Sigmoid colon (tissue), 7 donors: Measurements from ENCODE around the gene RPS16. TPM values are rescaled to one million over a fixed set of nuclear protein-coding genes. Genes with fewer than 3 reads are reported as not detected.

Source experiments
- DNase-seq: peaks from one replicate; pipeline ENCODE4 v3.0.0-alpha.2; 2019
- H3K27ac ChIP-seq, 4 donors: fragments of 200-600 bp; sonication (generic); one replicate each; pipeline ENCODE4 v1.5.1; 2016 to 2019; ENCODE audit warnings: mild to moderate bottlenecking in 1 of 4
- H3K27me3 ChIP-seq, 3 donors: fragments of 200-600 bp; sonication (generic); one replicate each; pipeline ENCODE4 v1.5.1; 2019; ENCODE audit warnings: mild to moderate bottlenecking in 1 of 3
- H3K36me3 ChIP-seq, 4 donors: fragments of 200-600 bp; sonication (generic); one replicate each; pipeline ENCODE4 v1.5.1; 2016 to 2019
- H3K4me1 ChIP-seq, 4 donors: fragments of 200-600 bp; sonication (generic); one replicate each; pipeline ENCODE4 v1.5.1; 2017 to 2019
- H3K4me3 ChIP-seq, 4 donors: fragments of 200-600 bp; sonication (generic); one replicate each; pipeline ENCODE4 v1.5.1; 2017 to 2019; ENCODE audit warnings: mild to moderate bottlenecking in 2 of 4, moderate library complexity in 1 of 4
- H3K9me3 ChIP-seq, 4 donors: fragments of 200-600 bp in 3 of 4; sonication (generic) in 3 of 4; one replicate each; pipeline versions ENCODE4 v1.5.1 to v1.6.1; 2013 to 2019
- CTCF ChIP-seq, 4 experiments: fragments of 450-650 bp in 3 of 4; fragments of 200-600 bp in 1 of 4; IDR thresholded peaks; one replicate each; pipeline ENCODE4 v1.5.1; 2016 to 2019; ENCODE audit warnings: antibody characterized with exemption in 4 of 4, mild to moderate bottlenecking in 3 of 4, moderate library complexity in 2 of 4
- EP300 ChIP-seq, 4 donors: sonication (generic); formaldehyde crosslinking; IDR thresholded peaks; one replicate each; pipeline ENCODE4 v1.6.1; 2017; ENCODE audit warnings: antibody characterized with exemption in 4 of 4
- POLR2A ChIP-seq, 2 donors: fragments of 450-650 bp; IDR thresholded peaks; one replicate each; pipeline ENCODE4 v1.6.1; 2016; ENCODE audit warnings: antibody characterized with exemption in 2 of 2, mild to moderate bottlenecking in 2 of 2, moderate library complexity in 2 of 2
- POLR2AphosphoS5 ChIP-seq, 4 donors: sonication (generic); formaldehyde crosslinking; IDR thresholded peaks; one replicate each; pipeline ENCODE4 v1.6.1; 2017; ENCODE audit warnings: antibody characterized with exemption in 4 of 4
- WGBS, 2 donors: extraction: QIAGEN DNeasy Blood & Tissue Kit; methylation state at CpG; one replicate each; pipeline ENCODE4 v1.1.7; 2013; 5-methylcytosine and 5-hydroxymethylcytosine counted together
- intact Hi-C: fragments of 100-400 bp; cut with DNase I; formaldehyde crosslinking; loops from one replicate; pipeline ENCODE4 v1.15.1; 2023
- polyA plus RNA-seq, 3 donors: library from polyadenylated mRNA; stranded (reverse); fragments of 200-250 nt; gene quantifications; one replicate each; pipeline ENCODE4 v1.2.3, GENCODE V29; 2013
- total RNA-seq, 4 donors: library from RNA; depleted of rRNA; stranded (reverse); fragments of >200 nt; gene quantifications; one replicate each; pipeline ENCODE4 v1.1.0, GENCODE V29; 2016
- donor health status: healthy with polysubstance abuse.
- donor health status: Bipolar disorder and iron deficiency.
- donor health status: healthy.

RPS16 gene
- total and polyA plus RNA-seq, 7 donors: 1,648 to 4,564 (median 2,918) TPM

GRCh38 chr19:39407660-39408391 is 27.9 kb downstream of the RPS16 start:
- TF ChIP-seq POLR2A (IDR thresholded peaks at IDR 0.05) (no peak), POLR2AphosphoS5 (IDR thresholded peaks at IDR 0.05) (peak; percentile 53 to 91 (median 78))
- peak; percentile 84 for DNase-seq

GRCh38 chr19:39407410-39407659 is 28.4 kb downstream of the RPS16 start:
- H3K4me1 ChIP-seq: peaks cover 0 to 56% (median 44%) of the 10 kb centered on the region in 4 donors
- DNase-seq: peak; percentile 83
- H3K9me3 ChIP-seq: no peaks in the 10 kb centered on the region
- TF ChIP-seq POLR2AphosphoS5 (IDR thresholded peaks at IDR 0.05): no peak
- TF ChIP-seq EP300 (IDR thresholded peaks at IDR 0.05): no peak
- no peak for TF ChIP-seq CTCF (IDR thresholded peaks at IDR 0.05)
- no peak for TF ChIP-seq POLR2A (IDR thresholded peaks at IDR 0.05)
- intact Hi-C loops: loop anchor here (10.0 kb wide), 2 partner anchors 753 to 1307 kb away; partner anchors contain the start of genes COQ8B and ITPKC
- H3K27me3 ChIP-seq: no peaks in the 10 kb centered on the region
- H3K4me3 ChIP-seq: peak overlapping the region; percentile 76 to 99 (median 90)
- WGBS, 2 donors: 0% methylated on average over 14 of the region's 14 CpGs
- peaks cover 12 to 22% (median 17%) of the 10 kb centered on the region in 4 donors for H3K36me3 ChIP-seq
- H3K27ac ChIP-seq: peak overlapping the region; percentile 100

More at GRCh38 chr19:39407660-39408391, 27.9 kb downstream of the RPS16 start:
- Histone ChIP-seq H3K27me3 (no peaks in the 10 kb centered on the region), H3K4me1 (peaks cover 0 to 51% (median 40%) of the 10 kb centered on the region in 4 donors), H3K9me3 (no peaks in the 10 kb centered on the region), H3K36me3 (peaks cover 12 to 22% (median 17%) of the 10 kb centered on the region in 4 donors), H3K27ac (peak overlapping the region; percentile 100), H3K4me3 (peak overlapping the region; percentile 76 to 99 (median 90))
- intact Hi-C loops: loop anchor here (10.0 kb wide), 2 partner anchors 753 to 1307 kb away; partner anchors contain the start of genes COQ8B and ITPKC
- 1 to 11% methylated on average over 40 of the region's 40 CpGs for WGBS, 2 donors

GRCh38 chr19:39406656-39407409 is 28.9 kb downstream of the RPS16 start, which contains the start of gene ZFP36:
TSS of gene ZFP36 (plus strand) at chr19:39406847. CDS start at chr19:39406905, 58 bp downstream.
- WGBS, 2 donors: 0 to 1% methylated on average over 56 of the region's 56 CpGs
- TF ChIP-seq POLR2A (IDR thresholded peaks at IDR 0.05) (peak; percentile 99 to 100), EP300 (IDR thresholded peaks at IDR 0.05) (peak in 1 of 4 donors; percentile 27), CTCF (IDR thresholded peaks at IDR 0.05) (no peak), POLR2AphosphoS5 (IDR thresholded peaks at IDR 0.05) (peak; percentile 100)

GRCh38 chr19:39405958-39406655 is 29.6 kb downstream of the RPS16 start:
- no peak for DNase-seq
- WGBS, 2 donors: 11 to 14% methylated on average over 22 of the region's 22 CpGs
- intact Hi-C loops: loop anchor here (10.0 kb wide), 2 partner anchors 751 to 1309 kb away; partner anchors contain the start of genes COQ8B and ITPKC
- H3K27me3 ChIP-seq: no peaks in the 10 kb centered on the region
- H3K4me3 ChIP-seq: peak overlapping the region; percentile 76 to 99 (median 90)
- no peaks in the 10 kb centered on the region for H3K9me3 ChIP-seq
- H3K27ac ChIP-seq: peak overlapping the region; percentile 100
- H3K36me3 ChIP-seq: peaks cover 12 to 22% (median 17%) of the 10 kb centered on the region in 4 donors
- TF ChIP-seq POLR2A (IDR thresholded peaks at IDR 0.05): no peak
- peak in 1 of 4 donors; percentile 57 for TF ChIP-seq POLR2AphosphoS5 (IDR thresholded peaks at IDR 0.05)
- H3K4me1 ChIP-seq: peaks cover 0 to 59% (median 50%) of the 10 kb centered on the region in 4 donors

More at GRCh38 chr19:39406656-39407409, 28.9 kb downstream of the RPS16 start, which contains the start of gene ZFP36:
- Histone ChIP-seq H3K27ac (peak within 1 kb of the TSS; percentile 100), H3K36me3 (peaks cover 12 to 22% (median 17%) of the 10 kb centered on the region in 4 donors), H3K4me1 (peaks cover 0 to 59% (median 49%) of the 10 kb centered on the region in 4 donors), H3K9me3 (no peaks in the 10 kb centered on the region), H3K27me3 (no peaks in the 10 kb centered on the region), H3K4me3 (peak within 1 kb of the TSS; percentile 76 to 99 (median 90))
- peak; percentile 98 for DNase-seq
- intact Hi-C loops: loop anchor here (10.0 kb wide), 2 partner anchors 752 to 1308 kb away; partner anchors contain the start of genes COQ8B and ITPKC
